H54 (cell line): ENCODE data around the gene KRTAP5-6.
"Not testable (repeated sequence)": the region's sequence is repeated elsewhere in the genome, so short reads cannot be mapped to it uniquely, and the experiment has no call there.

Source experiments
- DNase-seq: peaks from one replicate; pipeline ENCODE4 v3.0.0; 2011; ENCODE audit warnings: low spot score, mixed read lengths; ENCODE audit not compliant: insufficient read length
- FAIRE-seq: peaks from 3 replicates; lab custom pipeline; 2011; peaks lifted over from hg19 to GRCh38; lab: Jason Lieb, UNC
- POLR2A ChIP-seq: IDR thresholded peaks from 2 replicates; pipeline ENCODE4 v1.6.1; 2011; ENCODE audit warnings: low read depth, mild to moderate bottlenecking, low read length

Gene KRTAP5-6

DNA sequence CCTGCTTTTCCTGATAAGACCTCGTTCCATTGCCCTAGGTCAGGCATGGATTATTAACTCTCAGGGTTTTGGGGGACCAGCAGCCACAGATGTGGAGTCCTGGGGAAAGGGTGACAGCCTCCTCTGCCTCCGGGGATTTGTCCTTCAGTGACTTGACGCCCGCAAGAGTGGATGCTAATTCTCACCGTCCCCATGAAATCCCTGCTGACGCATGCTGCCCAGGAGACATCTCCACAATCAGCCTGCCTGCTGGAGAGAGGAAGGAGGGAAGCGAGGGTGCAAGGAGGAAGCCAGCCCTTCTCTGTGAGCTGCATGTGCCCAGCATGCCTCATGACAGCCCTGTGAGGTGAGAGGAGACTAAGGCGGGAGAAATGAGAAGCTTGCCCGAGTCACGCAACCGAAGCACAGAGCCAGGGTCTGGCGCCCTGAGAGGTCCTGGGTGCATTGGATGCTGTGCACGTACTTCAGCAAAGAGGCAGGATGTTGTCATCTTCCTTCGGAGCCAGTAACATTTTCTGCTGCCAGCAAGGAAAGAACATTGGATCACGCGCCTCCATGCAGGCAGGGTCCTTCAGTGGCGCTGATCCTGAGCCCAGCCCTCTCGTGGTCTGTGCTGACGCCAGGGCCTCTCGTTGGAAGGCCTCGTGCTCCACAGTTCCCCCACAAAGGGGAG lies 27.3 kb upstream of the KRTAP5-6 start:
- no peak for FAIRE-seq
- no peak for DNase-seq

DNA sequence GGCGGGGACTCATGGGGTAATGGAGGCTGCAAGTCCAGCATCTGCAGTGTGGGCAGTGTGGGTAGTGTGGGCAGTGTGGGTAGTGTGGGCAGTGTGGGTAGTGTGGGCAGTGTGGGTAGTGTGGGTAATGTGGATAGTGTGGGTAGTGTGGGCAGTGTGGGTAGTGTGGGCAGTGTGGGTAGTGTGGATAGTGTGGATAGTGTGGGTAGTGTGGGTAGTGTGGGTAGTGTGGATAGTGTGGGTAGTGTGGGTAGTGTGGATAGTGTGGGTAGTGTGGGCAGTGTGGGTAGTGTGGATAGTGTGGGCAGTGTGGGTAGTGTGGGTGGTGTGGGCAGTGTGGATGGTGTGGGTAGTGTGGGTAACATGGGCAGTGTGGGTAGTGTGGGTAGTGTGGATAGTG lies 26.5 kb upstream of the KRTAP5-6 start:
- FAIRE-seq = not testable (repeated sequence)

More for the DNA sequence above, 27.3 kb upstream of the KRTAP5-6 start:
- TF ChIP-seq POLR2A = no peak

DNA sequence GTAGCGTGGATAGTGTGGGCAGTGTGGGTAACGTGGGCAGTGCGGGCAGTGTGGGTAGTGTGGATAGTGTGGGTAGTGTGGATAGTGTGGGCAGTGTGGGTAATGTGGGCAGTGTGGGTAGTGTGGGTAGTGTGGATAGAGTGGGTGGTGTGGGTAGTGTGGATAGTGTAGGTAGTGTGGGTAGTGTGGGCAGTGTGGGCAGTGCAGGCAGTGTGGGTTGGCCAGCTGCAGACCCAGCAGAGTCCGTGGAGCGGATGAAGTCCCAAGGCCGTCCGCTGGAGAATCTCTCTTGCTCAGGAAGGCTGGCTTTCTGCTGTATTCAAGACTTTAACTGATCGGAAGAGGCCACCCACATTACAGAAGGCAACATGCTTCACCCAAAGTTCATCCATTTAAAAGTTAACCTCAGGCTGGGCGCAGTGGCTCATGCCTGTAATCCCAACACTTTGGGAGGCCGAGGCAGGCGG lies 26.1 kb upstream of the KRTAP5-6 start:
- DNase-seq (no peak), FAIRE-seq (no peak)
- no peak for TF ChIP-seq POLR2A

More for the DNA sequence above, 26.5 kb upstream of the KRTAP5-6 start:
- not testable (repeated sequence) for DNase-seq

DNA sequence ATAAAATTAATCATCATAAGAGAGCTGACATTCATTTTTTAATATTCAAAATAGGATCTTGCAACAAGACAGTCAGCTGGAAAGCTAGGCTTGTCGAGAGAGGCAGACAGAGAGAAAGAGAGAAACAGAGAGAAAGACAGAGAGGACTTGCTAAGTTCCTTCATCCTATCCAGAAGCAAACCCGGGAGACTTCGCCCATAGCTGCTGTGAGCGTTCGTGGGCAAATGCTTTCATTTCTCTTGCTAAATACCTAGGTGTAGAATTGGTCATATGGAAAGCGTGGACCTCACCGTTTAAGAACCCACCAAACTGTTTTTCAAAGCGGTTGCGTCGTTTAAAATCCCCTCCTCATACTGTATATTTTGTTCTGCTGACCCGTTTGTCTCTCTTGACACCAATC lies 25.3 kb upstream of the KRTAP5-6 start:
- no peak for DNase-seq
- no peak for TF ChIP-seq POLR2A
- FAIRE-seq = no peak

DNA sequence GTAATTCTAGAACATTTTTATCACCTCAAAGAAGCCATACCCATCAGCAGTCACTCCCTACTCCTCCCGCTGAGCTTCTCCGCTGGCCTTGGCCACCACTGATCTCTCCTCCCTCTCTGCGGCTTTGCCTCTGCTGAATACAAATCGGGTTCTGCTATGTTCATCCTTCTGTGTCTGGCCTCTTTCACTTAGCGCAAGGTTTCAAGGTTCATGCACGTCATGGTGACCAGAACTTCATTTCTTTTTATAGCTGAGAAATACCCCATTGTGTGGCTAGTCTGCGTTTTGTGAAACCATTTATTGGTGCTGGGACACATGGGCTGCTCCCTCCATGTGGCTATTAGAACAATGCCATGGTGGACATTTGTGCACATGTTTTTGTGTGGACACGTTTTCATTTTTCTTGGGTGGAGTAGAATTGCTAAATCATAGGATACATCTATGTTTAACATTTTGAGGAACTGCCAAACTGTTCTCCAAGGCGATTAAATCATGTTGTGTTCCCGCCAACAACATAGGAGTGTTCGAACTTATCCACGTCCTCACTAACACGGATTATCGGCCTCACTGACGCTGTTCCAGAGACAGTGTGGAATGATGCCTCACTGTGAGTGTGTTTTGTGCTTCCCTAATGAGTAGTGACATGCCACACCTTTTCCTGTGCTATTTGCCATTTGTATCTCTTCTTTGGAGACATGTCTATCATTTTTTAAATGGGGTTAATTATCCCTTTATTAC lies 24.2 kb upstream of the KRTAP5-6 start:
- TF ChIP-seq POLR2A = no peak
- no peak for DNase-seq
- no peak for FAIRE-seq

DNA sequence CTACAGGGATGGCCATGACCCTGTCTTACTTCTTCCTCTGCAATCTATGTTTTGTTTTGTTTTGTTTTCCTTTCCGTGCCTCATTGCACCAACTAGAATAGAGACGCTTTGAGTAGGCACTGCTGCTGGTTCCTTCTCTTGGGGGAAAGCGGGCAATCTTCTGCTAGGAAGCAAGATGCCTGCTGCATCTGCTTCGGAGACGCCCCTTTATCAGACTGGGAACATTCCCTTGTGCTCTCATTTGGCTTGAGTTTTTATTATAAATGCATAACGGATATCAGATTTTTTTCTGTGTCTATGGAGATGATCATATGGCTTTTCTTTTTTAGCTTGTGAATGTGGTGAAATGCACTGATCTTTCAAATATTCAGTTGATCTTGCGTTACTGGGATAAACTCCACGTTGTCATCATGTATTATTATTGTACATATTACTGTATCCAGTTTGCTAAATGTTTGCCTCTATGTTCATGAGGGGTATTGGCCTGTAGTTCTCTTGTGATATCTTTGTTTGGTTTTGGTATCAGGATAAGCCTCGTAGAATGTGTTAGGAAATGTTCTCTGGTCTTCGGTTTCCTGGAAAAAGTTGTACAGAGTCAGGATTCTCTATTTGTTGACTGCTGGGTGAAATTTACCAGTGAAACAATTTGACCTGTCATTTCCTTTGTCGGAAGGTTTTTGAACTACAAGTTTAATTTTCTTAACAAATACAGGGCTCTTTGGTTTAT lies 23.4 kb upstream of the KRTAP5-6 start:
- TF ChIP-seq POLR2A = no peak
- DNase-seq = no peak
- FAIRE-seq = no peak

DNA sequence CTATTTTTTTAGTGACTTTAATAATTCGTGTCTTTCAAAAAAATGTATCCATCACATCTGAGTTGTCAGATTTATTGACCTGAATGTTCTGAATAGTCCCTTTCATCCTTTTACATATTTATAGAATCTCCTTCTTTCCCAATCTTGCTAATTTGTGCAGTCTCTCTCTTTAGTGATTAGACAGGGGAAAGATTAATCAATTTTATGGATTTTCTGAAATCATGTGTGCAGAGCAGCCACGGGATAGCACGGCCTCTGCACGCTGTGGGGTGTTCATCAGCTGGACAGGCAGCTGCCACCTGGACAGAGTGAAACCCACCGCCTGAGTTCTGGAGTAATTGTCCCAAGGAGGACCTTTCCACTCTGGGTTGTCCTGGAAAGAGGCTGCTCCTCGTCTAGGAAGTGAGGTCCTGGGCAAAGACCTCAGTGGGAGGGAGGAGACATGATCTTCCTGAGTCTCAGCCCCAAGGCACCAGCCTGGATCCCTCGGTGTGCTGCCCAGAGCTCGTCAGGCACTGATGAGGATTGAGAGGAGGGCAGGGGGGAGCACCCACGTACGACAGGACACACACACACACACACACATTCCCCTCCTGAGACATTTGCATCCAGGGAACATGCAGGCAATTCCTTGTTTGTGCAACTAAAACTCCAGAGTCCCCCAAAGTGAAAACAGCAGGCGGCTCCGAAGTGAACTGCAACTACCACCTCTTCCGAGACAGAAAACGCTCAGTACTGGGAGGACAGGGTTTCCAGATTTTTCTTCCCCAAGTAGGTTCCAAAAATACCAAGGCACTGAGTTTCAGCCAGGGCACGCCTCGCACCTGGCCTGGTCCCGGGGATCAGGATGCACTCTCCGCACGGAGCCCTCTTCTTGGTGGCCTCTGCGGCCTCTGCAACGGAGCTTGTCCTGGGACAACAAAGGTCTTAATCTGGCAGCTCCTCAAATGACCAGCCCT lies 22.5 kb upstream of the KRTAP5-6 start:
- DNase-seq (no peak), FAIRE-seq (no peak)
- TF ChIP-seq POLR2A = no peak

DNA sequence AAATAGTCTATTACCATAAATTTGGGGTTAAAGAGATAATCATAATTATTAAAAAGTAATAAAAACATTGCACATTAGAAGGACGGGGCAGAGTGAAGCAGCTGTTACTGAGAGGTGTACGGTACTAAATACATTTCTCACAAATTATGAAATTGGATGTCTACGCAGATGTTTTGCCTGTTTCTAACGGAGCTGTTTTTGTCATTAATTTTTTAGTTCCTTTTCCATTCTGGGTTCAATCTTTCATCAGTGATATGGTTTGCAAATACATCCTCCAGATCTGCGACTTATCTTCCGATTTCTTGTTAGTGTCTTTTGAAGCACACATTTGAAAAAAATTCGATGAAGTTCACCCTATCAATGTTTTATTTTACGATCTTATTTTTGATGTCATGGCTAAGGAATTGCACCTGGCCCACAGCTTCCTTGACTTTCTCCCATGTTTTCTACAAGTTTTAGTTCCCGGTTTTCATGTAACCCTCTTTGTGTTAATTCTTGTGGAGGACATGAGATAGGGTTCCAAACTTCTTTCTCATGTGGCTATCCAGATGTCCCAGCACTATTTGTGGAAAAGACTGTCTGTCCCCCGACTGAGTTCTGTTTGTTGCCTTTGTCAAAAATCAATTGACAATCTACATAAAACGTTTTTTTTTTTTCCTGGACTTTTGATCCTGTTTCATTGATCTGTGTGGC lies 21.3 kb upstream of the KRTAP5-6 start:
- DNase-seq (no peak), FAIRE-seq (no peak)
- TF ChIP-seq POLR2A = no peak

DNA sequence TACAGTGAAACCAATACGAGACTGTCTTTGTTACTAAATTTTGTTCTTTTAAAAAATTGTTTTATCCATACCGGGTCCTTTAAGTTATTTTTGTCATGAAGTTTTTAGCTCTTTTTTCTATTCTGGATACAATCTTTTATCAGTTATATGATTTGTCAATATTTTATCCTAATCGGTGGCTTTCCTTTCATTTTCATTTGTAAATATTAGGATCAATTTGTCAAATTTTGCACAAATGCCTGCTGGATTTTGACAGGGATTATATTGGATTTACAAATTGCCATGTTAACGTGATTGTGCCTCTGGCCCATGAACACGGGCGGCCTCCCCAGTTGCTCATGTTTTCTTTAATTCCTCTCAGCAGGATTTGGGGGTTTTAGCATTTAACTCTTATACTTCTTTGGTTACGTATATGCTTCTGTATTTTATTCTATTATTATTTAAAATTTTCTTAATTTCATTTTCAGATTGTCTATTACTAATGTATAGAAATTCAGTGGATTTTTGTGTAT lies 20.7 kb upstream of the KRTAP5-6 start:
- no peak for FAIRE-seq
- DNase-seq = no peak
- no peak for TF ChIP-seq POLR2A

DNA sequence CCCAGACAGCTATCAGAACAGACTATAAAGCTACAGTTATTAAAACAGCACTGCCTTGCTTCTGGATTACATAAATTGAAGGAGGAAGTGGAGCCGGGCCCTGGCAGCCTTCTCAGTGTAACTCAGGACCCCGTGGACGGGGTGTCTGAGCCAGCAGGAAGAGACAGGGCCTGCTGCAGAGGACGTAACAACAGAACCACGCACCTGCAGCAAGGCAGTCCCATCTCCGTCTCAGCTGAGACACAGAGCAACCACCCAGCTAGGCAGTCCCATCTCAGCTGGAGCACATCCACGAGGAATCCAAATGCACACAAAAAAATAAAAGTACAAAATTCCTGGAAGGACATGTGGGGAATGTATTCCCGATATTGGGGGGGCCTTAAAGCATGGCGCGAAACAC lies 17.1 kb upstream of the KRTAP5-6 start:
- DNase-seq = no peak
- no peak for FAIRE-seq
- no peak for TF ChIP-seq POLR2A

DNA sequence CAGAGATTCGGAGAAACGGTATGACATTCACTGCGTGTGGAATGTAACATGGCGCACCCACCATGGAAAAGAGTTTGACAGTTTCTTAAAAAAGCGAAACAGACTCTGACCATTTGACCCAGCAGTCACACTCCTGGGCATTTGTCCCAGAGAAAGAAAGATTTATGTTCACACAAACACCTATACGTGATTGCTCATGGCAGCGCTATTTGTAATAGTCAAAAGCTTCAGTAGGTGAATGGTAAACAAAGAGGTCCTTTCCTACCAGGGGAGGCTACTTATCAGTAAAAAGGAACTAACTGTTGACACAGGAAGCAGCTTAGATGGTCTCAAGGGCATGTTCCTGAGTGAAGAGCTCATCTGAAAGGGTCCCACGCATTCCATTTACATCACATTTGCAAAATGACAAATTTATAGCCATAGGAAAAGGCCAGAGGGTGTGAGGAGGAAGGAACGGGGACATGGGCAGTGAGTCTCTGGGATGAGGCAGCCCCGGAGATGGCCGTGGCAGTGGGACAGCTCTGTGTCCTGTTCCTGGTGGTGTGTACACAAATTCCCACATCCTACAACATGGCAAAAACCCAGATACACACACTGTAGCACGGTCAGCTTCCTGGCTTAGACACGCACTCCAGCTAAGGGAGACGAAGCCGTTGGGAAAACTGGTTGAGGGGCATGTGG lies 14.6 kb upstream of the KRTAP5-6 start:
- TF ChIP-seq POLR2A = no peak
- DNase-seq (no peak), FAIRE-seq (no peak)

DNA sequence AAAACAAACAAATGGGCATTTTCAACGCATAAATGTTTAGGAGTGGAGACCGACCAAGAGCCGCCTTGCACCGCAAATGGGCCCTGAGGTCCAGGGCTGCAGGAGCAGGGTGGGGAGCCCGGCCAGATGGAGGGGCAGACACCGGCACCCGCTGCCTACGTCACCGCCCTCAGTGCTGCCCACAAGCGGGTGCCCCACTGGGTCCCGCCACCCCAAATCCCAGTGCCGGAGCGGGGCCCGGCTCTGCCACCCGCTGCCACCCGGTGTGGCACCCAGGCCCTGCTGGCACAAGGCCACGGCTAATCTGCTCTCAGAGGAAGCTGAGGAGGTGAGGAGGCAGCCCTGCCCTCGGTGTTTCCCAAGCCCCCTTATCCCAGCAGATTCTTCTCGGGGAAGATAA lies 13.8 kb upstream of the KRTAP5-6 start:
- DNase-seq, FAIRE-seq: not testable (repeated sequence)

DNA sequence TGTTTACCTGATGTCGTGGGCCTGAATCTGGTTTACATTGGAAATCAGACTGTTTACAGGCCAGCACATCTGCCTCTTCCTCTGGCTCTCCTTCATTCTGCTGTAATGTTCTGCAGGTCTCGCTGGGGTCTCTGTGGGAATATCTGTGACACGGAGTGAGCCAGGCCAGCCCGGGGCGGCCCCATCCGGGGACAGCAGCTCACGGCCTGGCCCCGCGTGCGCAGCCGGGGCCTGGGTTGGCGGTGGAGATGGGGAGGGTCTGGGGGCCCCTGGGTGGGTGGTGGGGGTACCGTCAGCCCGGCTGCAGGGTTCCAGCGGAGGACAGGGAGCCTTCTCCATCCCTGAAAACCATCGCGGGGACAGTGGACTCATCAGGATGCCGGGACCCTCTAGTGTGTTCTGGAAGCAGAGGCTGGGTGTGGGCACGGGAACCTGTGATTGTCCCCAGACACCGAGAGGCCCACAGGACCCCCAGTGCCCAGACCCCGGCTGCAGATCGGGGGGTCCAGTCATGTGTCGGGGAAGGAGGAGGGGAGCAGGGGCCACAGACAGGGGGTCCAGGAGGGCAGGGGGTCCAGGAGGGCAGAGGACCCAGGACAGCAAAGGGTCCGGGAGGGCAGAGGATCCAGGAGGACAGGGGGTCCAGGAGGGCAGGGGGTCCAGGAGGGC lies 13.0 kb upstream of the KRTAP5-6 start:
- not testable (repeated sequence) for DNase-seq, FAIRE-seq

DNA sequence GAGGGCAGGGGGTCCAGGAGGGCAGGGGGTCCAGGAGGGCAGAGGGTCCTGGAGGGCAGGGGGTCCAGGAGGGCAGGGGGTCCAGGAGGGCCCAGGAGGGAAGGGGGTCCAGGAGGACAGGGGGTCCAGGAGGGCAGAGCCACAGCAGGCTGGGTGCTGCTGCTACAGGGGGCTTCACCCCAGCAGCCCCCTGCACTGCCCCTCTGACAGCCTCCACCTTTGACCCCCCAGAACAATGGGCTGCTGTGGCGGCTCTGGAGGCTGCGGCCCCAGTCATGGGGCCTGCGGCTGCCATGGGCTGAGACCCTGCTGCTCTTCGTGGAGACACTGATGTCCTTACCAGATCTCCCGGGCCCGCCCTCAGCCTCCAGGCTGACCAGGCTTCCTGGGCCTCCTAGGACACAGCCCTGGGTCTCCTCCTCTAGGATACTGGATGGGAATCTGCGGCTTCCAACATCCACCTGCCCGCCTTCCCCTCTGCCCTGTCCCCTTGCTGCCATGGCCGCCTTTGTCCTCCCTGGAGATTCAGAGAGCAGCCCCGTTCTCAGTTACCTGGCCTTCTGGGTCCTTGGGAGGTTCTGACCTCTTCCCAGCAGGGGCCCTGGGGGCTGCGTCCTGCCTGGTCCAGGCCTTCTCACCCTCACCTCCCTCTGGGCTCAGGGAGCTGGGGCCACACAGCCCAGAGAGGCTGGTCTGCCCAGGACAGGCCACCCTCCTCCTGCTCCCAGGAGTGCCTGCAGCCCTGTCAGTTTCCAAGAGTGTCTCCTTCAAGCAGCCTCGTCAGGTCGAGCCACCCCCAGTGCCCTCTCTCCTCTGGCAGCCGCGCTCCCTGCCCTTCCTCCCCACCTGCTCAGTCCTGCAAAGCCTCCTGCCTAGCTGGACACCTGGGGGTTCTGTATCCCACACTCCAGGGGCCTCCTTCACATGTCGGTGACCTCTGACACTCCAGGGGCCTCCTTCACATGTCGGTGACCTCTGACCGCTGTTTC lies 11.8 kb upstream of the KRTAP5-6 start:
- not testable (repeated sequence) for FAIRE-seq, DNase-seq

DNA sequence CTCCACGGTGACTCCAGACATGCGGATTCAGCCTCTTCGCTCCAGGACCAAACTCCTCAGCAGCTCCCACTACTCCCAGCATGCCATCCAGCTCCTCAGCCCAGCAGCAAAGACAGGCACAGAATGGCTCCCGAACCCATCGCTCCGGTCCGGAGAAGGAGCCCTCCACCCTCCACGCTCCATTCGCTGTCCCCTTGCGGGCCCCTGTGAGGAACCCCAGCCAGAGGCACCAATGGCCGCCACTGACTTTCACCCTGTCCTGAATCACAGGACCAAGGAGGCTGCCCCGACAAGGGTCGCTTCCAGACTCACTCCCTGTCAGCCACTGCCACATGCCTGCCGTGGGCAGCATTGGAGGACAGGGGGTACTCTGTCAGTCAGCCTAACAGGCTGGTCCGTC lies 10.8 kb upstream of the KRTAP5-6 start:
- not testable (repeated sequence) for DNase-seq, FAIRE-seq
